GM12872 (cell line): ENCODE measurements around the gene KCNMB2.

Experiments used
- TF ChIP-seq, protein P1 (sequence below): IDR thresholded peaks from 3 replicates; pipeline ENCODE4 v1.5.1; 2011; ENCODE audit warnings: low read depth, mild to moderate bottlenecking, low read length, moderate library complexity; ENCODE audit not compliant: insufficient read depth

The KCNMB2 gene

GRCh38 chr3:178603735-178604134 lies 67.5 kb downstream of the KCNMB2 start:
- TF ChIP-seq, protein P1, sequence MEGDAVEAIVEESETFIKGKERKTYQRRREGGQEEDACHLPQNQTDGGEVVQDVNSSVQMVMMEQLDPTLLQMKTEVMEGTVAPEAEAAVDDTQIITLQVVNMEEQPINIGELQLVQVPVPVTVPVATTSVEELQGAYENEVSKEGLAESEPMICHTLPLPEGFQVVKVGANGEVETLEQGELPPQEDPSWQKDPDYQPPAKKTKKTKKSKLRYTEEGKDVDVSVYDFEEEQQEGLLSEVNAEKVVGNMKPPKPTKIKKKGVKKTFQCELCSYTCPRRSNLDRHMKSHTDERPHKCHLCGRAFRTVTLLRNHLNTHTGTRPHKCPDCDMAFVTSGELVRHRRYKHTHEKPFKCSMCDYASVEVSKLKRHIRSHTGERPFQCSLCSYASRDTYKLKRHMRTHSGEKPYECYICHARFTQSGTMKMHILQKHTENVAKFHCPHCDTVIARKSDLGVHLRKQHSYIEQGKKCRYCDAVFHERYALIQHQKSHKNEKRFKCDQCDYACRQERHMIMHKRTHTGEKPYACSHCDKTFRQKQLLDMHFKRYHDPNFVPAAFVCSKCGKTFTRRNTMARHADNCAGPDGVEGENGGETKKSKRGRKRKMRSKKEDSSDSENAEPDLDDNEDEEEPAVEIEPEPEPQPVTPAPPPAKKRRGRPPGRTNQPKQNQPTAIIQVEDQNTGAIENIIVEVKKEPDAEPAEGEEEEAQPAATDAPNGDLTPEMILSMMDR = no peak

DNA sequence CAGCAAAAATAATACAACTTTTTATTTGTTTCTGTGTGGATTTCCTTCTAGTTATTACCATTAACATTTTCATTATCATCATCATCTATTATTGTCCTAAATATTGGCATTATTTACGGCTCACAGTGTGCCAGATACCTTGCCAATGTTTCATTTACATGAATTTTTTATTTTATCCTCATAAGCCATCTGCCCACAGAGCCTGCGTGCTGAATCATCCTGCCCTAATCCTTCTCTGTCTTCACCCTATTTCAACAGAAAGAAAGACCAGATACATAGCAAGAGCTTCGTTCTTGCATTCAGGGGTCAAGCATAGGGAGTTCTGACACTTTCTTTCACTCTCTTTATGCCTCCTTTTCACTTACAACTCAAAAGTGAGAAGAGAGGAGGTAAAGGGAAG lies 82.0 kb downstream of the KCNMB2 start:
- TF ChIP-seq, protein P1 = no peak

DNA sequence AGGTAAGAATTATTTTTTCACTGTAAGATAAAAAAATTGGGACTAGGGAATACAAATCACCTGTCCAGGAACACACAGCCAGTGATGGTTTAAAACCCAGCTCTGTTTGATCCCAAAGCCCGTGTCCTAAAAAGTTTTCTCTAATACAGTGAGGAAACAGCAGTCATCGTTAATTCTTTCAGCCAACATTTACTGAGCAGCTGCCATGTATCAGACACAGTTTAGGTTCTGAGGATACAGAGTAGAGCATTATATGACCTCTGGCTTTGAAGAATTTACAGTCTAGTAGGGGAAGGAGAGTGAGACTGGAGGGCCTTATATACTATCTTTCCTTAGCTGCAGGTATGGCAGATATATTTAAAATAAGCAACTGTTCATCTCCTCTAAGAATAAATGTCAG lies 82.7 kb downstream of the KCNMB2 start:
- TF ChIP-seq, protein P1 = no peak

DNA sequence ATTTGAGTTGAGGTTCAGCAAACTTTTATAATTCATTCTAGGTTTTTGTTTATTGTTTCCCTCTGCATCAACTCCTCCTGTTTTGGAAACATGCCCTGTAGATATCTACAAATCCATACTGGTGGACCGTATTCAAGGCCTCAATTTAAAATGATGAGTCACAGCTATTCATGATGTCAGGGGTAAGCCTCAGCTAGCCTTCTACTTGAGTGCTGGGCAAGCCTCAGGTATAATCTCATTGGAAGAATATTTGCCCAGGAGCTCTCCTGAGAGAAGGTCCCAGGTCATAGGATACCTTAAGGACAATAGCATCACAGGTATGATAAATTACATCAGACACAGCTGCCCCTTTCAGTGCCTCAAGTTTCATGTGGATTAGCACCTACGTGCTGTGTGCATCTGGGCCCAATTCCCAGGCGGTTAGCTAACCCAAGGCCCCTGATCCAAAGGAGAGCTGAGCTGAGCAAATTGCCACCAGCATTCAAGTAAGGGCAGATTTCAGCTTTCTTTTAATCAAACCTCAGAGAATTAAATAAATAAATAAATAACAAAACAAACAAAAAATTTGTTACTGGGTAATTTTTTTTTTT lies 87.5 kb downstream of the KCNMB2 start:
- TF ChIP-seq, protein P1 = no peak

DNA sequence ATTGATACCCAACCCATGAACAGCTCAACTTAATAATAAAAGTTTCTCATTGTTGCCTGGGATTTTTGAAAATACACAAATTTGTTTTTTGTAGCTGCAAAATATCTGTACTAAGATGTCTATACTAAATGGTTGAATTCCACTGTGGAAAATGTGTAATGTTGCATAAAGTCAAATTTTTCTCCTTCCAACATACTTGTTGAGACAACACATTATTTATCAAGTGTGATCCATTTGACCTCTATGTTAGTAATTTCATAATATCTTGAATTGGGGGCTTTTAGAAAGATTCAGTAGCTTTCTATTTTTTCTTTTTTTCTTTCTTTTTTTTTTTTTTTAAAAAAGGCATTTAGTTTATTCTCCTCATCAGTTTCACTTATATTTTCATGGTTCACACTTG lies 88.0 kb downstream of the KCNMB2 start:
- TF ChIP-seq, protein P1 = no peak

GRCh38 chr3:178625053-178625600 lies 88.9 kb downstream of the KCNMB2 start:
- TF ChIP-seq, protein P1 = no peak

- TF ChIP-seq, protein P1 = no peak
Observed at GRCh38 chr3:178628037-178628436, 91.8 kb downstream of the KCNMB2 start.
